WTC11 (cell line): Measurements from ENCODE around the gene GATAD2A. TPM values are rescaled to one million over a fixed set of nuclear protein-coding genes. Genes with fewer than 3 reads are reported as not detected.

Source experiments
- ATAC-seq: fragments of 200-7000 bp; cut with Tn5 transposase; 2 replicates; pipeline ENCODE4 v1.10.0; 2021; ENCODE audit warnings: mild to moderate bottlenecking, moderate library complexity
- CTCF ChIA-PET: fragments of 300-600 bp; sonication (Branson Sonifier 250); formaldehyde crosslinking; loops from one replicate; lab custom pipeline; 2021; ENCODE audit warnings: antibody characterized with exemption; lab: Charles Lee
- POLR2A ChIA-PET: fragments of 350-600 bp; sonication (Branson Sonifier 250); formaldehyde crosslinking; loops from one replicate; lab custom pipeline; 2021; ENCODE audit warnings: antibody characterized with exemption; lab: Charles Lee
- DNase-seq: peaks from one replicate; pipeline ENCODE4 v3.0.0; 2021; ENCODE audit warnings: low spot score
- H3K27ac Mint-ChIP-seq: 2 replicates; pipeline ENCODE4 v1.8.0; 2021; ENCODE audit warnings: mixed read lengths
- H3K27me3 Mint-ChIP-seq: 2 replicates; pipeline ENCODE4 v1.8.0; 2021; ENCODE audit warnings: low read depth, mild to moderate bottlenecking, moderate library complexity, mixed read lengths
- H3K36me3 Mint-ChIP-seq: 2 replicates; pipeline ENCODE4 v1.8.0; 2021; ENCODE audit warnings: mixed read lengths
- H3K4me1 Mint-ChIP-seq: 2 replicates; pipeline ENCODE4 v1.8.0; 2022; ENCODE audit warnings: mixed read lengths
- H3K4me3 Mint-ChIP-seq: 2 replicates; pipeline ENCODE4 v1.8.0; 2021; ENCODE audit warnings: mild to moderate bottlenecking, moderate library complexity, mixed read lengths
- H3K9me3 Mint-ChIP-seq: 2 replicates; pipeline ENCODE4 v1.8.0; 2021; ENCODE audit warnings: mixed read lengths
- CREM ChIP-seq: sonication (generic); formaldehyde crosslinking; IDR thresholded peaks from 2 replicates; pipeline ENCODE4 v1.8.1; 2022; ENCODE audit warnings: mild to moderate bottlenecking, missing genetic modification reagents, moderate library complexity
- ELF4 ChIP-seq: sonication (generic); formaldehyde crosslinking; IDR thresholded peaks from 2 replicates; pipeline ENCODE4 v1.8.1; 2022; ENCODE audit warnings: low read depth, mild to moderate bottlenecking, moderate library complexity, missing genetic modification reagents
- FOXJ3 ChIP-seq: sonication (generic); formaldehyde crosslinking; IDR thresholded peaks from 2 replicates; pipeline ENCODE4 v1.9.0; 2021; ENCODE audit warnings: missing genetic modification reagents, mild to moderate bottlenecking, borderline replicate concordance
- GRHL2 ChIP-seq: fragments of 250-450 bp; sonication (Bioruptor Pico); IDR thresholded peaks from 2 replicates; pipeline ENCODE4 v1.8.0; 2022; ENCODE audit warnings: mild to moderate bottlenecking, moderate library complexity; ENCODE audit not compliant: insufficient replicate concordance, severe bottlenecking
- GTF2I ChIP-seq: fragments of 250-450 bp; sonication (Bioruptor Pico); conservative IDR thresholded peaks from 2 replicates; pipeline ENCODE4 v1.4.0; 2021; ENCODE audit warnings: mild to moderate bottlenecking
- HMGA2 ChIP-seq: fragments of 250-450 bp; sonication (Bioruptor Pico); IDR thresholded peaks from 2 replicates; pipeline ENCODE4 v1.4.0; 2021; ENCODE audit warnings: mild to moderate bottlenecking, moderate library complexity
- MYBL2 ChIP-seq: sonication (generic); formaldehyde crosslinking; IDR thresholded peaks from 2 replicates; pipeline ENCODE4 v1.8.1; 2023; ENCODE audit warnings: mild to moderate bottlenecking, moderate library complexity, missing genetic modification reagents
- NFATC4 ChIP-seq: fragments of 250-450 bp; sonication (Bioruptor Pico); IDR thresholded peaks from 2 replicates; pipeline ENCODE4 v1.9.0; 2021; ENCODE audit warnings: mild to moderate bottlenecking
- NFE2L1 ChIP-seq: sonication (generic); formaldehyde crosslinking; IDR thresholded peaks from 2 replicates; pipeline ENCODE4 v1.8.1; 2023; ENCODE audit warnings: missing genetic modification reagents
- NFYB ChIP-seq: sonication (generic); formaldehyde crosslinking; conservative IDR thresholded peaks from 2 replicates; pipeline ENCODE4 v1.8.0; 2022; ENCODE audit warnings: low read depth, missing genetic modification reagents
- SMAD4 ChIP-seq: sonication (generic); formaldehyde crosslinking; IDR thresholded peaks from 2 replicates; pipeline ENCODE4 v1.8.0; 2022; ENCODE audit warnings: mild to moderate bottlenecking, missing genetic modification reagents
- ZNF121 ChIP-seq: sonication (generic); formaldehyde crosslinking; IDR thresholded peaks from 2 replicates; pipeline ENCODE4 v1.8.0; 2023; ENCODE audit warnings: missing genetic modification reagents
- ZNF232 ChIP-seq: sonication (generic); formaldehyde crosslinking; IDR thresholded peaks from 2 replicates; pipeline ENCODE4 v1.8.0; 2022; ENCODE audit warnings: mild to moderate bottlenecking, missing genetic modification reagents
- ZNF423 ChIP-seq: fragments of 250-450 bp; sonication (Bioruptor Pico); IDR thresholded peaks from 2 replicates; pipeline ENCODE4 v2.1.2; 2022; ENCODE audit warnings: mild to moderate bottlenecking, moderate library complexity
- ZNF671 ChIP-seq: fragments of 250-450 bp; sonication (Bioruptor Pico); IDR thresholded peaks from 2 replicates; pipeline ENCODE4 v1.8.0; 2021; ENCODE audit warnings: mild to moderate bottlenecking
- total RNA-seq: library from RNA; stranded (reverse); gene quantifications from 3 replicates; pipeline ENCODE4 v1.2.3, GENCODE V29; 2021
- TF ChIP-seq, protein P1 (sequence below): fragments of 250-450 bp; sonication (Bioruptor Pico); IDR thresholded peaks from 2 replicates; pipeline ENCODE4 v1.9.0; 2021; ENCODE audit warnings: mild to moderate bottlenecking
- TF ChIP-seq, protein P2 (sequence below): sonication (generic); formaldehyde crosslinking; IDR thresholded peaks from 2 replicates; pipeline ENCODE4 v1.8.1; 2023; ENCODE audit warnings: mild to moderate bottlenecking, missing genetic modification reagents, moderate library complexity
- TF ChIP-seq, protein P3 (sequence below): sonication (generic); formaldehyde crosslinking; IDR thresholded peaks from 2 replicates; pipeline ENCODE4 v1.8.1; 2022; ENCODE audit warnings: missing genetic modification reagents, borderline replicate concordance
- TF ChIP-seq, protein P4 (sequence below): sonication (generic); formaldehyde crosslinking; conservative IDR thresholded peaks from 2 replicates; pipeline ENCODE4 v1.8.1; 2023; ENCODE audit warnings: mild to moderate bottlenecking, low read depth, missing genetic modification reagents, moderate library complexity

GATAD2A gene
- total RNA-seq, 1 experiment from 2014 or later: 209 TPM

DNA sequence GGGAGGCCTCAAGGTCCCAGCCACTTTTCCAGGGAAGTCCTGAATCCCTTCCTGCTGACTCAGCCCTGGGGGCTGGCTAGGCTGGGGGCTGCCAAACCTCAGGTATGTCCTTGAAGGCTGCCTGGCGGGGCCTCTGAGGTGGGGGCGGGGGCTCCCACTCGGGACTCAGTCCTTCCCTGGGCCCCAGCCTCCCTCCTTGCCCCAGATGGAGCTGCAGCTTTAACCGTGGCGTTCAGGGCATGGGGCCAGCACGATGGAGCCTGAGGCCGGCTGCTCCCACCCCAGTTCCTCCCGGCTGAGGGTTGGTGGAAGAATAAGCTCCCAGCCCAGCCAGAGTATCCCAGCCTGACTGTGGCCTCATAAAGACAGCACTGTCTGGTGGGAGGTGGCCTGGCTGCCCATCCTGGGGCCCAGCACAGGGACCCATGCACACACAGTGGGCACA, 145.0 kb downstream of the GATAD2A start:
- TF ChIP-seq ZNF423 (CRISPR knock-in tag) (no peak), SMAD4 (CRISPR knock-in tag) (no peak), NFYB (CRISPR knock-in tag) (no peak), FOXJ3 (no peak), MYBL2 (no peak), GRHL2 (CRISPR knock-in tag) (no peak), NFE2L1 (CRISPR knock-in tag) (no peak), ZNF232 (no peak), CREM (CRISPR knock-in tag) (no peak), NFATC4 (CRISPR knock-in tag) (no peak)
- TF ChIP-seq, protein P1, sequence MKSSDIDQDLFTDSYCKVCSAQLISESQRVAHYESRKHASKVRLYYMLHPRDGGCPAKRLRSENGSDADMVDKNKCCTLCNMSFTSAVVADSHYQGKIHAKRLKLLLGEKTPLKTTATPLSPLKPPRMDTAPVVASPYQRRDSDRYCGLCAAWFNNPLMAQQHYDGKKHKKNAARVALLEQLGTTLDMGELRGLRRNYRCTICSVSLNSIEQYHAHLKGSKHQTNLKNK: no peak
- TF ChIP-seq, protein P2, sequence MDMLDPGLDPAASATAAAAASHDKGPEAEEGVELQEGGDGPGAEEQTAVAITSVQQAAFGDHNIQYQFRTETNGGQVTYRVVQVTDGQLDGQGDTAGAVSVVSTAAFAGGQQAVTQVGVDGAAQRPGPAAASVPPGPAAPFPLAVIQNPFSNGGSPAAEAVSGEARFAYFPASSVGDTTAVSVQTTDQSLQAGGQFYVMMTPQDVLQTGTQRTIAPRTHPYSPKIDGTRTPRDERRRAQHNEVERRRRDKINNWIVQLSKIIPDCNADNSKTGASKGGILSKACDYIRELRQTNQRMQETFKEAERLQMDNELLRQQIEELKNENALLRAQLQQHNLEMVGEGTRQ (CRISPR knock-in tag): no peak
- TF ChIP-seq, protein P3, sequence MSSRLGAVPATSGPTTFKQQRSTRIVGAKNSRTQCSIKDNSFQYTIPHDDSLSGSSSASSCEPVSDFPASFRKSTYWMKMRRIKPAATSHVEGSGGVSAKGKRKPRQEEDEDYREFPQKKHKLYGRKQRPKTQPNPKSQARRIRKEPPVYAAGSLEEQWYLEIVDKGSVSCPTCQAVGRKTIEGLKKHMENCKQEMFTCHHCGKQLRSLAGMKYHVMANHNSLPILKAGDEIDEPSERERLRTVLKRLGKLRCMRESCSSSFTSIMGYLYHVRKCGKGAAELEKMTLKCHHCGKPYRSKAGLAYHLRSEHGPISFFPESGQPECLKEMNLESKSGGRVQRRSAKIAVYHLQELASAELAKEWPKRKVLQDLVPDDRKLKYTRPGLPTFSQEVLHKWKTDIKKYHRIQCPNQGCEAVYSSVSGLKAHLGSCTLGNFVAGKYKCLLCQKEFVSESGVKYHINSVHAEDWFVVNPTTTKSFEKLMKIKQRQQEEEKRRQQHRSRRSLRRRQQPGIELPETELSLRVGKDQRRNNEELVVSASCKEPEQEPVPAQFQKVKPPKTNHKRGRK (CRISPR knock-in tag): no peak
- TF ChIP-seq, protein P4, sequence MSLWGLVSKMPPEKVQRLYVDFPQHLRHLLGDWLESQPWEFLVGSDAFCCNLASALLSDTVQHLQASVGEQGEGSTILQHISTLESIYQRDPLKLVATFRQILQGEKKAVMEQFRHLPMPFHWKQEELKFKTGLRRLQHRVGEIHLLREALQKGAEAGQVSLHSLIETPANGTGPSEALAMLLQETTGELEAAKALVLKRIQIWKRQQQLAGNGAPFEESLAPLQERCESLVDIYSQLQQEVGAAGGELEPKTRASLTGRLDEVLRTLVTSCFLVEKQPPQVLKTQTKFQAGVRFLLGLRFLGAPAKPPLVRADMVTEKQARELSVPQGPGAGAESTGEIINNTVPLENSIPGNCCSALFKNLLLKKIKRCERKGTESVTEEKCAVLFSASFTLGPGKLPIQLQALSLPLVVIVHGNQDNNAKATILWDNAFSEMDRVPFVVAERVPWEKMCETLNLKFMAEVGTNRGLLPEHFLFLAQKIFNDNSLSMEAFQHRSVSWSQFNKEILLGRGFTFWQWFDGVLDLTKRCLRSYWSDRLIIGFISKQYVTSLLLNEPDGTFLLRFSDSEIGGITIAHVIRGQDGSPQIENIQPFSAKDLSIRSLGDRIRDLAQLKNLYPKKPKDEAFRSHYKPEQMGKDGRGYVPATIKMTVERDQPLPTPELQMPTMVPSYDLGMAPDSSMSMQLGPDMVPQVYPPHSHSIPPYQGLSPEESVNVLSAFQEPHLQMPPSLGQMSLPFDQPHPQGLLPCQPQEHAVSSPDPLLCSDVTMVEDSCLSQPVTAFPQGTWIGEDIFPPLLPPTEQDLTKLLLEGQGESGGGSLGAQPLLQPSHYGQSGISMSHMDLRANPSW (CRISPR knock-in tag): no peak
- CTCF ChIA-PET: interaction anchor here (0.5 to 9.9 kb wide), 3 partner anchors 16 to 266 kb away, joined by 3 to 408 read pairs (median 7); partner anchors contain the start of genes CILP2, GMIP and YJEFN3
- no peak for ATAC-seq
- no peak overlapping the region for H3K27ac Mint-ChIP-seq
- DNase-seq: no peak
- POLR2A ChIA-PET: interaction anchor here (0.7 kb wide), 1 partner anchor 22 kb away, joined by 3 read pairs; the partner anchor contains the start of gene YJEFN3
- H3K27me3 Mint-ChIP-seq: no peaks in the 10 kb centered on the region
- no peaks in the 10 kb centered on the region for H3K4me1 Mint-ChIP-seq
- H3K9me3 Mint-ChIP-seq: no peaks in the 10 kb centered on the region
- no peaks in the 10 kb centered on the region for H3K36me3 Mint-ChIP-seq
- H3K4me3 Mint-ChIP-seq: no peak overlapping the region

DNA sequence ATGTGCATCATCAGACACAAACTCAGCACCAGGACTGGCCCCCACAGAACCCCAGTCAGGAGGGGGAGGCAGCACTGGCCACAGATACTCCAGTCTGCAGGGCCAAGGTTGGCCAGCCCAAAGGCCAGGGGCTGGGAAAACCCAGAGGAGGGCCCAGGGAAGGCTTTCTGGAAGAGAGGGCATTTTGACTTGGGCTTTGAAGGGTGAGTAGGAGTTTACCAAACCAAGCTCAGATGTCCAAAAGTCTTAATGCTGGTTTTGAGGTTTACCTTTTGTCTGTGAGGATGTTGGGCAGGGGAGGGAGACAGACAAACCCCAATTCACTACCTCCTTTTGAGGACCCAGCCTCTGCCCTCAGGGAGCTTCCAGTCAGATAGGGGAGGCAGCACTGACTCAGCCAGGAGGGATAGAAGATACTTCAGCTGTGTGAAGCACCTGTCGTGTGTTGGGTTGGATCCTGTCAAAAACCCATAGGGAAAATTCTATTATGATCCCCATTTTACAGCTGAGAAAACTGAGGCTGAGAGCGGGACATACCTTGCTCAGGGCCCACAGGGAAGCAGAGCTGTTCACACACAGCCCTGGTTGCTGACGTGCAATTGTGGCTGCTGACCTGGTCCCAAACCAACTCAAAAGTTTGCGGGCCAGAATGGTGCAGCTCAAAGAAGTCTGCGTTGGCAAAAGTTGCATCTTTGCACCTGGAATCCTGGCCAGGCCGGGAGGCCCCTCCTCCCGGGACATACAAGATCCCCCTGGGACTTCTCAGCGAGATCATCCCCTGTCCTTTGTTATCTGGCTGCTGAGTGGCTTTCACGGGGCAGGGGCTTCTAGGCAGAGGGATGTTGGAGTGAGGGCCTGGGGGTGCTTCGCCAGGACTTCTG, 145.7 kb downstream of the GATAD2A start:
- Mint-ChIP-seq H3K36me3 (no peaks in the 10 kb centered on the region), H3K9me3 (no peaks in the 10 kb centered on the region), H3K4me3 (no peak overlapping the region), H3K4me1 (no peaks in the 10 kb centered on the region), H3K27me3 (no peaks in the 10 kb centered on the region), H3K27ac (no peak overlapping the region)
- POLR2A ChIA-PET: interaction anchor here (0.6 to 0.7 kb wide), 3 partner anchors 23 to 614 kb away, joined by 3 to 4 read pairs (median 3); partner anchors contain the start of gene YJEFN3
- CTCF ChIA-PET: interaction anchor here (0.5 to 9.9 kb wide), 6 partner anchors 9 to 267 kb away, joined by 3 to 408 read pairs (median 4); partner anchors contain the start of genes CILP2, GMIP and YJEFN3
- ATAC-seq (no peak), DNase-seq (no peak)
- TF ChIP-seq GTF2I (peak; percentile 35; the same call in 1 of the 2 replicates), NFE2L1 (CRISPR knock-in tag) (no peak), HMGA2 (CRISPR knock-in tag) (no peak), ZNF121 (CRISPR knock-in tag) (no peak), ZNF671 (CRISPR knock-in tag) (no peak), ELF4 (no peak)
